ENCODE results near the gene SOCS7. TPM values are rescaled to one million over a fixed set of nuclear protein-coding genes. Genes with fewer than 3 reads are reported as not detected.

The SOCS7 gene
- total RNA-seq, 1 donor from 2014 or later, result 14.7 TPM

DNA sequence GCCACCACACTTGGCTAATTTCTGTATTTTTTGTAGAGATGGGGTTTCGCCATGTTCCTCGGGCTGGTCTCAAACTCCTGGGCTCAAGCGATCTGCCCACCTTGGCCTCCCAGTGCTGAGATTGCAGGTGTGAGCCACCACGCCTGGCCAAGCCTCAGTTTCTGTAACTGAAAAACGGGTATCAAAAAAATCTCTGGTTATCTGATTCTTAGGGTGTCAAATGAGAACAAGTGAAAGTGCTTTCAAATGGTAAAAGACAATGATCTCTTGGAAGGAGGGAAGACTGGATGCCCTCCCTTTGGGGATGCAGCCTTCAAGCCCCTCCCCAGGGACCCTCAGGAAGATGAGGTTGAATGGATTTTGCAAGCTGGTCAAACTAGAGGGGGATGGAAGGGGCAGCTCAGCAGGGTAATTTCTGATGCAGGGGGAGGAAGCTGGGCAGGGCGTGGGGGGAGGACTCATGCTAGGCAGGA is 98.9 kb downstream of the SOCS7 start:
- peaks cover 74% of the 10 kb centered on the region for H3K4me1 ChIP-seq
- H3K9me3 ChIP-seq, result no peaks in the 10 kb centered on the region
- TF ChIP-seq POLR2AphosphoS5 (IDR thresholded peaks at IDR 0.05; ENCODE audit: insufficient read depth in 1 of 2, low read depth in 1 of 2), result no peak
- no peak for TF ChIP-seq POLR2A (IDR thresholded peaks at IDR 0.05)
- TF ChIP-seq, protein P1, sequence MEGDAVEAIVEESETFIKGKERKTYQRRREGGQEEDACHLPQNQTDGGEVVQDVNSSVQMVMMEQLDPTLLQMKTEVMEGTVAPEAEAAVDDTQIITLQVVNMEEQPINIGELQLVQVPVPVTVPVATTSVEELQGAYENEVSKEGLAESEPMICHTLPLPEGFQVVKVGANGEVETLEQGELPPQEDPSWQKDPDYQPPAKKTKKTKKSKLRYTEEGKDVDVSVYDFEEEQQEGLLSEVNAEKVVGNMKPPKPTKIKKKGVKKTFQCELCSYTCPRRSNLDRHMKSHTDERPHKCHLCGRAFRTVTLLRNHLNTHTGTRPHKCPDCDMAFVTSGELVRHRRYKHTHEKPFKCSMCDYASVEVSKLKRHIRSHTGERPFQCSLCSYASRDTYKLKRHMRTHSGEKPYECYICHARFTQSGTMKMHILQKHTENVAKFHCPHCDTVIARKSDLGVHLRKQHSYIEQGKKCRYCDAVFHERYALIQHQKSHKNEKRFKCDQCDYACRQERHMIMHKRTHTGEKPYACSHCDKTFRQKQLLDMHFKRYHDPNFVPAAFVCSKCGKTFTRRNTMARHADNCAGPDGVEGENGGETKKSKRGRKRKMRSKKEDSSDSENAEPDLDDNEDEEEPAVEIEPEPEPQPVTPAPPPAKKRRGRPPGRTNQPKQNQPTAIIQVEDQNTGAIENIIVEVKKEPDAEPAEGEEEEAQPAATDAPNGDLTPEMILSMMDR (IDR thresholded peaks at IDR 0.05), result no peak
- DNase-seq (ENCODE audit: extremely low spot score in 2 of 2), result no peak
- no peaks in the 10 kb centered on the region for H3K27me3 ChIP-seq
- intact Hi-C loops (cut with DNase I), result no loop called here
- H3K27ac ChIP-seq, result peak overlapping the region; percentile 82
- no peak overlapping the region for H3K4me3 ChIP-seq
- H3K36me3 ChIP-seq, result no peaks in the 10 kb centered on the region

DNA sequence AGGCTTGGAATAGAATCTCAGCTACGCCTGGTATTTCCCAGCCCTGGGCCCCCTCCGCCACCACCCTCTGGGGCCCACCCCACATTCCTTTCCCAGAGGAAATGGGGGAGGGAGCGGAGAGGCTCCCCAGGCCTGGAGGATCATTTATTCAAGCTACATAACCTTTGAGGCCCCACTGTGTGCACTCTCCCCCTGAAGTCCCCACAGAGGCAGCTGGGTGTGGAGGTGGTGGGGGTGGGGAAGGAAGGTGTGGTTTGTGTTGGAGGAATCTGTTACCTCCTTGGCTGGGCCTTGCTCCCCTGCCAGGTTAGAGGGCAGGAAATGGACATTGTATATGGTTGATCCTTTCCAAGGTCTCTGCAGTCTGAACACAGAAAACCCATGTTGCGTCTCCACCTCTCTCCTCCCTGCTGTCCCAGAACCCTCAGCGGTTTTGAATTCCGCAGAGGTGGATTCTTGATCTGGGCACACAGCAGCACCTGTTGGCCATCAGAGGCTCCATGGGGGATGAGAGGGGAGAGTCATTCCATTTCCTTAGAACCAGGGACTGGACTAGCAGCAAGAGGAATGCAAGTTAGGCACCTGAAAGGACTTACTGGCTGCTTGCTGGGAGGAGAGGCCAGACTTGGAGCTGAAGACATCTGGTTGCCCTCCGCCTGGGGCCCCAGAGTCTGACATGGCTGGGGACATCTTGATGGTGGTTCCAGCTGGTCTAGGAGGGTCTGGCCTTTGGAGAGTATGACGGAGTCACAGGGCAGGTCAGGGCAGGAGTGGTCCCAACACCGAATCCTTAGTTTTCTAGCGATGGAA is 99.6 kb downstream of the SOCS7 start:
- no peak for DNase-seq (ENCODE audit: extremely low spot score in 2 of 2)
- Histone ChIP-seq H3K36me3 (no peaks in the 10 kb centered on the region), H3K4me3 (peak overlapping the region; percentile 7 to 30), H3K27ac (peak overlapping the region; percentile 82), H3K4me1 (peaks cover 81% of the 10 kb centered on the region), H3K27me3 (no peaks in the 10 kb centered on the region), H3K9me3 (no peaks in the 10 kb centered on the region)
- intact Hi-C loops (cut with DNase I), result no loop called here
- peak in 1 of 2 donors; percentile 30 for TF ChIP-seq POLR2AphosphoS5 (IDR thresholded peaks at IDR 0.05; ENCODE audit: insufficient read depth in 1 of 2, low read depth in 1 of 2)
- TF ChIP-seq, protein P1 (IDR thresholded peaks at IDR 0.05), result no peak

DNA sequence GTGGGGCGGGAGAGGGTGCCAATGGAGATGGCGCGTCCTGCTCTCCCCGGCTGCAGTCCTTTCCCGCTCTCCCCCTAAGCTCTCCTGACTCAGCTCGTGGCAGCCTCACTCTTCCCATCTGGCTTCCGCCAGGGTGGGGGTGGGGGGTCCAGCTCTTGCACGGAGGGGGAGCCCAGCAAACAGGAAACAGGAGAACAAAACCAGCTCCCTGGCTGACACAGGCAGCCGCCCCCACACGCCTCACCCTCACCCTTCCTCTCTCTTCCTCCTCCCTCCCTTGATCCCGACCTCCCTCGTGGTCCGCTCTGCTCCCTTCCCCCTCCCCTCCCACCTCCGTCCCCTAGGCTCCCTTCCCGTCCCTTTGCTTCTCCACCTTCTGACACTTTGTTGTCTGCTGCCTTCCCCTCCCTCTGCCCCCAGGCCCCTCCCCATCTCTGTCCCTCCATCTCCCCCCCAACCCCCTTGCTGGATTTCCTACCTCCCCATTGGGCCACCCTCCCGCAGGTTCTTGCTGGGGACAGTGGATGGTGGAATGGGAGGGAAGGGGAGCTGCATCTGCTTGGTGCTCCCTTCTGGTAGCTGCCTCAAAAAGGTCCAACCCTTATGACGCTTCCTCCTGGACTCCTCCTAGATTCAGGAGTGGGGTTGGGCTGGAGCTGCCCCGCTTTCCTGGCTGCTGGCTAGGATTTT is 100.3 kb downstream of the SOCS7 start:
- Histone ChIP-seq H3K27me3 (no peaks in the 10 kb centered on the region), H3K4me1 (peaks cover 87% of the 10 kb centered on the region), H3K9me3 (no peaks in the 10 kb centered on the region), H3K27ac (peak overlapping the region; percentile 82), H3K4me3 (peak overlapping the region; percentile 7 to 30), H3K36me3 (no peaks in the 10 kb centered on the region)
- no peak for DNase-seq (ENCODE audit: extremely low spot score in 2 of 2)
- TF ChIP-seq POLR2A (IDR thresholded peaks at IDR 0.05) (no peak), POLR2AphosphoS5 (IDR thresholded peaks at IDR 0.05; ENCODE audit: insufficient read depth in 1 of 2, low read depth in 1 of 2) (peak in 1 of 2 donors; percentile 51)
- intact Hi-C loops (cut with DNase I), result no loop called here

DNA sequence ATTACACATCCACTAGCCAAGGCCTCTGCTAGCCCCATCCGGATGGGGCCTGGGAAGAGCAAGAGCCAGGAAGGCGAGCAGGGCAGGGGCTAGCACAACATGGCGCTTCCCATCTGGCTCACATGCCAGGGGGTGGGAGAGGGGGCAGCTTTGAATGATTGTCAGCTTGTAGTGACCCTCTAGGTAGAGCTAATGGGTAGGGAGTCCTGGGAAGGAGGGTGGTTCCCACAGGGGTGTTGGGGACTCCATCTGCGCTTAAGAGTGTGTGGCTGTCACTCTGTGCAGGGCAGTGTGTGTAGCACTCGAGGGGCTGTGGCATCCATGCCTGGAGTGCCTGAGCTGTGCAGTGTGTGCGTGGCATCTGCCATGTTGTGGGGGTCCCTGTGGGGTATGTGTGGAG is 101.1 kb downstream of the SOCS7 start:
- no peaks in the 10 kb centered on the region for H3K27me3 ChIP-seq
- H3K36me3 ChIP-seq, result no peaks in the 10 kb centered on the region
- peak overlapping the region in 1 of 2 donors; percentile 60 for H3K4me3 ChIP-seq
- peaks cover 83% of the 10 kb centered on the region for H3K4me1 ChIP-seq
- TF ChIP-seq POLR2A (IDR thresholded peaks at IDR 0.05) (no peak), POLR2AphosphoS5 (IDR thresholded peaks at IDR 0.05; ENCODE audit: insufficient read depth in 1 of 2, low read depth in 1 of 2) (no peak)
- TF ChIP-seq, protein P1 (IDR thresholded peaks at IDR 0.05), result no peak
- H3K27ac ChIP-seq, result peak overlapping the region; percentile 82
- H3K9me3 ChIP-seq, result no peaks in the 10 kb centered on the region
- intact Hi-C loops (cut with DNase I), result no loop called here
- no peak for DNase-seq (ENCODE audit: extremely low spot score in 2 of 2)

DNA sequence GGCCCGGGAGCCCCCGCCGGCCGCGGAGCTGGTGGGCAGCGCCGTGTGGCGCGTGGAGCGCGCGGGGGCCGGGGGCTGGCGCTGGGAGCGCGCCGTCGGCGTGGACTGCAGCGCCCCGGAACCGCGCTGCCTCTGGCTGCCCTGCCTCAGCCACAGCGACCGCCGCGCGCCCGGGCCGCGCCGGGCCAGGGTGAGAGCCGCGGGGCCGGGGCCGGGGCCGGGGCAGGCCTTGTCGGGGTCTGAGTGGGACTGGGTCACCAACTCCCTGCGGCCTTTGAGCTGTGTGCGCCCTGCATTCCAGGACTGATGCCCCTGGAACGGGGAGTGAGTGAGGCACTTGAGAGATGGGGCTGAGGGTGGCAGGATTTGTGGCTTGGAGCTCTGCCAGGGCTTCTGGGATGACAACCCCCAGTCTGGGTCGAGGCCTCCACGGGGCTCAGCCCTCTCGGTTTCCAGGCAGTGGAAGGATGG is 102.3 kb downstream of the SOCS7 start:
- no peaks in the 10 kb centered on the region for H3K9me3 ChIP-seq
- no peaks in the 10 kb centered on the region for H3K27me3 ChIP-seq
- H3K36me3 ChIP-seq, result peaks cover 0 to 9% of the 10 kb centered on the region in 2 donors
- TF ChIP-seq, protein P1 (IDR thresholded peaks at IDR 0.05), result no peak
- no peak for TF ChIP-seq POLR2AphosphoS5 (IDR thresholded peaks at IDR 0.05; ENCODE audit: insufficient read depth in 1 of 2, low read depth in 1 of 2)
- no peak for TF ChIP-seq POLR2A (IDR thresholded peaks at IDR 0.05)
- H3K4me3 ChIP-seq, result peak overlapping the region; percentile 48 to 60
- peaks cover 73% of the 10 kb centered on the region for H3K4me1 ChIP-seq
- intact Hi-C loops (cut with DNase I), result no loop called here
- DNase-seq (ENCODE audit: extremely low spot score in 2 of 2), result no peak
- peak overlapping the region; percentile 76 for H3K27ac ChIP-seq
